ENCODE measurements around the gene ABCA10.
"Not testable (repeated sequence)": the region's sequence is repeated elsewhere in the genome, so short reads cannot be mapped to it uniquely, and the experiment has no call there.

Gene ABCA10

DNA sequence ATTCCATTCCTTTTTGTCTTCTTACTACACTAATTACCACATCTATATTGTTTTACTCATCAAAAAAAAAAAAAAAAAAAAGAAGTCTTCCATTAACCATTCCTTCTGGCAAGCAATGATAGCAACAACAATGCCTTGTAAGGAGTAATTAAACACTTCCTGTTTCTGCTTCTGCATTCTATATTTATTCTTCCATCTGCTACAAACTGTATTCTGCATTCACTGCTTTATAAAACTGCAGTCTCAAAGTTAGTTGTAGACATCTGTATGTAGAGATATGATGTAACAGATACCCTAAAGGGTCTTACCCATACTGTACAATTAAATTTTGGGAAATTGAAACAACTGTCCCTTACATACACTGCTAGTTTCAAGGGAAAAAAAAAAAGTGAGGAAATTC is 58.2 kb downstream of the ABCA10 start:
- no peak for DNase-seq (ENCODE audit: low read depth)
- TF ChIP-seq, protein P1, sequence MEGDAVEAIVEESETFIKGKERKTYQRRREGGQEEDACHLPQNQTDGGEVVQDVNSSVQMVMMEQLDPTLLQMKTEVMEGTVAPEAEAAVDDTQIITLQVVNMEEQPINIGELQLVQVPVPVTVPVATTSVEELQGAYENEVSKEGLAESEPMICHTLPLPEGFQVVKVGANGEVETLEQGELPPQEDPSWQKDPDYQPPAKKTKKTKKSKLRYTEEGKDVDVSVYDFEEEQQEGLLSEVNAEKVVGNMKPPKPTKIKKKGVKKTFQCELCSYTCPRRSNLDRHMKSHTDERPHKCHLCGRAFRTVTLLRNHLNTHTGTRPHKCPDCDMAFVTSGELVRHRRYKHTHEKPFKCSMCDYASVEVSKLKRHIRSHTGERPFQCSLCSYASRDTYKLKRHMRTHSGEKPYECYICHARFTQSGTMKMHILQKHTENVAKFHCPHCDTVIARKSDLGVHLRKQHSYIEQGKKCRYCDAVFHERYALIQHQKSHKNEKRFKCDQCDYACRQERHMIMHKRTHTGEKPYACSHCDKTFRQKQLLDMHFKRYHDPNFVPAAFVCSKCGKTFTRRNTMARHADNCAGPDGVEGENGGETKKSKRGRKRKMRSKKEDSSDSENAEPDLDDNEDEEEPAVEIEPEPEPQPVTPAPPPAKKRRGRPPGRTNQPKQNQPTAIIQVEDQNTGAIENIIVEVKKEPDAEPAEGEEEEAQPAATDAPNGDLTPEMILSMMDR (conservative IDR thresholded peaks at IDR 0.05; ENCODE audit: low read length): no peak
- no peak overlapping the region for H3K4me3 ChIP-seq (ENCODE audit: low read length)

- not testable (repeated sequence) for H3K4me3 ChIP-seq (ENCODE audit: low read length)
These were observed 60.0 kb downstream of the ABCA10 start for GRCh38 chr17:69168642-69169041.

GRCh38 chr17:69166957-69167356 is 61.7 kb downstream of the ABCA10 start:
- DNase-seq (ENCODE audit: low read depth): no peak
- TF ChIP-seq, protein P1 (conservative IDR thresholded peaks at IDR 0.05; ENCODE audit: low read length): no peak
- H3K4me3 ChIP-seq (ENCODE audit: low read length): no peak overlapping the region

More at GRCh38 chr17:69168642-69169041, 60.0 kb downstream of the ABCA10 start:
- not testable (repeated sequence) for DNase-seq (ENCODE audit: low read depth)

GRCh38 chr17:69164206-69164605 is 64.4 kb downstream of the ABCA10 start:
- TF ChIP-seq, protein P1 (conservative IDR thresholded peaks at IDR 0.05; ENCODE audit: low read length): no peak
- no peak overlapping the region for H3K4me3 ChIP-seq (ENCODE audit: low read length)
- DNase-seq (ENCODE audit: low read depth): no peak

- TF ChIP-seq, protein P1 (conservative IDR thresholded peaks at IDR 0.05; ENCODE audit: low read length): no peak
- DNase-seq (ENCODE audit: low read depth): no peak
- no peak overlapping the region for H3K4me3 ChIP-seq (ENCODE audit: low read length)
These were observed 69.2 kb downstream of the ABCA10 start for GRCh38 chr17:69159418-69159817.

DNA sequence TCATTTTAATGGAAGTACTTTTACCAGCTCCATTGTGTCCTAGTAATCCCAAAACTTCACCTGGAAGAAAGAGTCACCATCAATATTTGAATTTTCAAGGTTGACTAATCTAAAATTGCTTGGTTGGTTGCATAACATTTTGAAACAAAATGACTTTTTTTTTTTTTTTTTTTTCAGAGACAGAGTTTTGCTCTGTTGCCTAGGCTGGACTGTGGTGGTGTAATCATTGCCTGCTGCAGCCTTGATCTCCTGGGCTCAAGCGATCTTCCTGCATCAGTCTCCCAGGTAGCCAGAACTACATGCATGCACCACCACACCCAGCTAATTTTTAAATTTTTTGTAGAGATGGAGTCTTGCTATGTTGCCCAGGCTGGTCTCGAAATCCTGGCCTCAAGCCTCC is 74.4 kb downstream of the ABCA10 start:
- no peak for DNase-seq (ENCODE audit: low read depth)
- TF ChIP-seq, protein P1 (conservative IDR thresholded peaks at IDR 0.05; ENCODE audit: low read length): no peak
- H3K4me3 ChIP-seq (ENCODE audit: low read length): no peak overlapping the region

DNA sequence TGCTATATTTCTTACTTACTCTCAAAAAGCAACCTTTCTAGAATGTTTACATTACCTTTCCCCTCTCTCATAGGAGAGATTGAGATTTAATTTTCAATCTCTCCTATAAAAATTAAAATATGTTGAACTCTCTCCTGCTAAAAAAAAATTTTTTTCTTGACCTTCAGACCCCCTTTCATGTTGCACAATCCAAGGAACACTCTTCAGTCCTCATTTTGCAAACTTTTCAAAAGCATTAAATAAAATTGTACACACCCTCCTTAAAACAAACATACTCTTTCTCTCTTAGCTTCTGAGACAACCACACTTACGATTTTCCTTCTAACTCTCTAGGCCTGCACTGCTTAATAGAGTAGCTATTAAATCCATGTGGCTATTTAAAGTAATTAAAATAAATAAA is 78.3 kb downstream of the ABCA10 start:
- H3K4me3 ChIP-seq (ENCODE audit: low read length): no peak overlapping the region
- TF ChIP-seq, protein P1 (conservative IDR thresholded peaks at IDR 0.05; ENCODE audit: low read length): no peak
- no peak for DNase-seq (ENCODE audit: low read depth)

GRCh38 chr17:69147460-69147859 is 81.2 kb downstream of the ABCA10 start:
- no peak overlapping the region for H3K4me3 ChIP-seq (ENCODE audit: low read length)
- no peak for DNase-seq (ENCODE audit: low read depth)
- TF ChIP-seq, protein P1 (conservative IDR thresholded peaks at IDR 0.05; ENCODE audit: low read length): no peak

All from AG10803 (cell line).